ENCODE data around the gene C1orf185. TPM values are rescaled to one million over a fixed set of nuclear protein-coding genes. Genes with fewer than 3 reads are reported as not detected.

The C1orf185 gene
- total and polyA plus RNA-seq, 7 donors, result not detected

GRCh38 chr1:51070640-51071039 is 31.4 kb upstream of the C1orf185 start:
- no peaks in the 10 kb centered on the region for H3K9me3 ChIP-seq
- no peaks in the 10 kb centered on the region for H3K36me3 ChIP-seq (ENCODE audit: insufficient read depth in 1 of 2, low read depth in 1 of 2)
- intact Hi-C loops (cut with DNase I), result no loop called here
- H3K27me3 ChIP-seq (ENCODE audit: insufficient read depth in 3 of 3, low read length in 2 of 3), result no peaks in the 10 kb centered on the region
- H3K4me1 ChIP-seq, result no peaks in the 10 kb centered on the region
- no peak overlapping the region for H3K27ac ChIP-seq
- ATAC-seq (no peak), DNase-seq (no peak)
- 68 to 85% (median 71%) methylated on average over 1 of the region's 1 CpG for WGBS, 3 donors
- no peak for TF ChIP-seq CTCF (IDR thresholded peaks at IDR 0.05)
- H3K4me3 ChIP-seq, result no peak overlapping the region

GRCh38 chr1:51071291-51072042 is 30.6 kb upstream of the C1orf185 start:
- Histone ChIP-seq H3K36me3 (ENCODE audit: insufficient read depth in 1 of 2, low read depth in 1 of 2) (no peaks in the 10 kb centered on the region), H3K4me1 (no peaks in the 10 kb centered on the region), H3K27ac (no peak overlapping the region), H3K9me3 (no peaks in the 10 kb centered on the region), H3K27me3 (ENCODE audit: insufficient read depth in 3 of 3, low read length in 2 of 3) (no peaks in the 10 kb centered on the region), H3K4me3 (no peak overlapping the region)
- intact Hi-C loops (cut with DNase I), result no loop called here
- ATAC-seq (no peak), DNase-seq (no peak)
- WGBS, 3 donors, result 82 to 84% (median 82%) methylated on average over 11 of the region's 11 CpGs
- TF ChIP-seq CTCF (IDR thresholded peaks at IDR 0.05), result no peak

- no peak for ATAC-seq
- intact Hi-C loops (cut with DNase I), result no loop called here
- 80 to 90% (median 83%) methylated on average over 11 to 16 of the region's 16 CpGs for WGBS, 3 donors
- no peak for TF ChIP-seq CTCF (IDR thresholded peaks at IDR 0.05)
- Histone ChIP-seq H3K36me3 (ENCODE audit: insufficient read depth in 1 of 2, low read depth in 1 of 2) (no peaks in the 10 kb centered on the region), H3K9me3 (no peaks in the 10 kb centered on the region), H3K4me1 (no peaks in the 10 kb centered on the region), H3K4me3 (no peak overlapping the region), H3K27ac (no peak overlapping the region), H3K27me3 (ENCODE audit: insufficient read depth in 3 of 3, low read length in 2 of 3) (no peaks in the 10 kb centered on the region)
- no peak for DNase-seq
Measured at GRCh38 chr1:51072043-51072439, 30.0 kb upstream of the C1orf185 start.

- no peak for TF ChIP-seq CTCF (IDR thresholded peaks at IDR 0.05)
- no peak overlapping the region for H3K4me3 ChIP-seq
- no peaks in the 10 kb centered on the region for H3K9me3 ChIP-seq
- intact Hi-C loops (cut with DNase I), result no loop called here
- no peaks in the 10 kb centered on the region for H3K4me1 ChIP-seq
- DNase-seq (no peak), ATAC-seq (no peak)
- no peaks in the 10 kb centered on the region for H3K27me3 ChIP-seq (ENCODE audit: insufficient read depth in 3 of 3, low read length in 2 of 3)
- no peak overlapping the region for H3K27ac ChIP-seq
- no peaks in the 10 kb centered on the region for H3K36me3 ChIP-seq (ENCODE audit: insufficient read depth in 1 of 2, low read depth in 1 of 2)
Measured at GRCh38 chr1:51072651-51073050, 29.4 kb upstream of the C1orf185 start.

- WGBS, 3 donors, result 83 to 93% (median 88%) methylated on average over 1 of the region's 1 CpG
- no peaks in the 10 kb centered on the region for H3K36me3 ChIP-seq (ENCODE audit: insufficient read depth in 1 of 2, low read depth in 1 of 2)
- no peaks in the 10 kb centered on the region for H3K9me3 ChIP-seq
- DNase-seq, result no peak
- intact Hi-C loops (cut with DNase I), result no loop called here
- H3K27ac ChIP-seq, result no peak overlapping the region
- H3K4me1 ChIP-seq, result no peaks in the 10 kb centered on the region
- TF ChIP-seq CTCF (IDR thresholded peaks at IDR 0.05), result no peak
- H3K4me3 ChIP-seq, result no peak overlapping the region
- ATAC-seq, result no peak
- H3K27me3 ChIP-seq (ENCODE audit: insufficient read depth in 3 of 3, low read length in 2 of 3), result no peaks in the 10 kb centered on the region
Measured at GRCh38 chr1:51073456-51073855, 28.6 kb upstream of the C1orf185 start.

Data from psoas muscle (tissue), 8 donors.